Measurements from ENCODE around the gene TLE4. TPM values are rescaled to one million over a fixed set of nuclear protein-coding genes. Genes with fewer than 3 reads are reported as not detected.
A peak's percentile ranks its signal among the peaks of the same experiment; 100 is the strongest.

TLE4 gene
- total and polyA plus RNA-seq, 12 donors: 11.8 to 70.5 (median 42.9) TPM

DNA sequence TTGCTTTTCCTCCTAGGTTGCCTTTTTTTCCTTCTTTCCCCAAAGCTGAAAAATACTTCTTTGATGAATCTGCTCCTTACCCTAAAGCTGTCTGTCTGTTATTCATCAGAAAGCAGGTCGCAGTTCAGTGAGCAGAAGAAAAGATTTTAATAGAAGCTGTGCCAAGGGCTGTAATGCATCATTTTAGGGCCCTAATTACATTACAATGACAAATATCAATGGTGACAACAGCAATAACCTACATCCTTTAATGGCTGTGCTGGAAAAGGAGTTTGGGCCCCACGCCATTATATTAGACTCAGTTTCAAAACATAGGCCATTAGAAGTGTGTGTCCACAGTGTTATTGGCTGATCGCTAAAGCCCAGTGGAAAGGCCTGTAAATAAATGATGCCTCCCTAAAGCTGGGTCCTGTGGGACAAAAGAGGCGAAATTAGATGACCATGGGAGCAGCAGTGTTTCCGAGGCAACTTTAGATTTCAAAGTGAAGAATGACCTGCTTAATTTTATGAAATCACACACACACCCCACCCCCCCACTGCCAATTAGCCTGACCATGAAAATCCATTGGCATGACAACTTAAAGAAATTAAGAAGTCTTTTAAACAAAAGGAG lies 38.4 kb downstream of the TLE4 start:
- WGBS, 4 donors: 46 to 76% (median 60%) methylated on average over 5 of the region's 5 CpGs
- Histone ChIP-seq H3K4me3 (no peak overlapping the region), H3K27me3 (no peaks in the 10 kb centered on the region), H3K9me3 (replicated peaks in 1 of 3) (no peaks in the 10 kb centered on the region), H3K4me1 (replicated peaks in 1 of 2) (peaks cover 0 to 42% of the 10 kb centered on the region in 2 donors), H3K36me3 (replicated peaks in 1 of 2) (no peaks in the 10 kb centered on the region), H3K27ac (no peak overlapping the region)
- TF ChIP-seq, protein P1, sequence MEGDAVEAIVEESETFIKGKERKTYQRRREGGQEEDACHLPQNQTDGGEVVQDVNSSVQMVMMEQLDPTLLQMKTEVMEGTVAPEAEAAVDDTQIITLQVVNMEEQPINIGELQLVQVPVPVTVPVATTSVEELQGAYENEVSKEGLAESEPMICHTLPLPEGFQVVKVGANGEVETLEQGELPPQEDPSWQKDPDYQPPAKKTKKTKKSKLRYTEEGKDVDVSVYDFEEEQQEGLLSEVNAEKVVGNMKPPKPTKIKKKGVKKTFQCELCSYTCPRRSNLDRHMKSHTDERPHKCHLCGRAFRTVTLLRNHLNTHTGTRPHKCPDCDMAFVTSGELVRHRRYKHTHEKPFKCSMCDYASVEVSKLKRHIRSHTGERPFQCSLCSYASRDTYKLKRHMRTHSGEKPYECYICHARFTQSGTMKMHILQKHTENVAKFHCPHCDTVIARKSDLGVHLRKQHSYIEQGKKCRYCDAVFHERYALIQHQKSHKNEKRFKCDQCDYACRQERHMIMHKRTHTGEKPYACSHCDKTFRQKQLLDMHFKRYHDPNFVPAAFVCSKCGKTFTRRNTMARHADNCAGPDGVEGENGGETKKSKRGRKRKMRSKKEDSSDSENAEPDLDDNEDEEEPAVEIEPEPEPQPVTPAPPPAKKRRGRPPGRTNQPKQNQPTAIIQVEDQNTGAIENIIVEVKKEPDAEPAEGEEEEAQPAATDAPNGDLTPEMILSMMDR (IDR thresholded peaks at IDR 0.05): no peak
- no peak for TF ChIP-seq POLR2A (IDR thresholded peaks at IDR 0.05)
- no peak for DNase-seq
- intact Hi-C loops (cut with DNase I): no loop called here

DNA sequence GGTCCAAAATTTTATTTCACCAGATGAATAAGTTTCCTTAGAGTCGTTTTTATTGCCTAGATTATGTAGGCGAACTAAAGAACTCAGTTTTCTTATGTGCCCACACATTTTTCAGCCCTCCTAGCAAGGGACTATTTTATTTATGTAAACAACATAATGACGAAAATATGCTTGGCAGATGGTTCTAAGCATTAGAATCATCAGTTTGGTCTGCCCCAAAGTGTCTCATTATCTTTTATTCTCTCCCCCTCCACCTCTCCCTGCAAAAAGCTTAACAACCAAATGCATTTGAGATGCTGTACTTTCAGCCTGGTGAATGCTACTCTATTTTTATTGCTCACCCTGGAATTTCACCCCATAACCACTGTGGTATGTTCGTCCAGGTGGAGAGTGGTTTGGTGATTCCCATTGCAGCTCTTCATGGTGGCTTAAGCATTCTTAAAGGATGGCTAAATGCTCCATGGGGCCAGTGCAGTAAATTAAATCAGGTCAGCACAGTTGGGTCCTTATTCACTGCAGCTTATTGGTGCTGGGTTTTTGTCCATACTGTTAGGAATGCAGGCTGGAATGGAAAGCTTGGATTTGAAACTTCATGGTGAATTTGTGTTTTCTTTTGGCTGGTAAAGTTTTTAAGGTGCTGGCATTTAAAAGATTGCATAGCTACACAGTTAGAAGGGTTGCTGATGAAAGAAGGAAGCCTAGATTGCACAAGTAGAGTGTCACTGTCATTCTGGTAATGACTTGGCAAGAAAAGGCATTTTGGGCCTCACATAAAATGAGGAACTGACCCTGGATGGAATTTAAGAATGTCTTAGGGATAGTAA lies 39.2 kb downstream of the TLE4 start:
- intact Hi-C loops (cut with DNase I): no loop called here

DNA sequence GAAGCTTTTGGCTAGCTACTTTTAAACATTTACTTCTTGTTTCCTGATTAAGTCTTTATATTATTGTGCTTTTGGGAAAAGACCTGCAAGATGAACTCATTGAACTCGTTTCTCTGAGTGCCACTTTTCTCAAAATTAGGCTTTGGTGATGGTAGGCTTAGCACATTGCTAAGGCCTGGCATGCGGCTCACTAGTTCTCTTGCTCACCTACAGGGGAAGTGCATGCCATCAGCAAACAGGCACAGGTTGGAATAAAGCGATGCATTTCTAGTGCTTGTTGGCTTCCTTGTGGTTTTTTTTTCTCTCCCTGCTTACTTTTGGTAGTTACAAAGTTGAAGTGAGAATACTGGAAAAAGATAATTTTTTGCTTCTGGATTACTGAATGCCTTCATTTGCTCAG lies 41.4 kb downstream of the TLE4 start:
- intact Hi-C loops (cut with DNase I): no loop called here
- Histone ChIP-seq H3K27me3 (no peaks in the 10 kb centered on the region), H3K27ac (no peak overlapping the region), H3K36me3 (replicated peaks in 1 of 2) (no peaks in the 10 kb centered on the region), H3K4me1 (replicated peaks in 1 of 2) (peaks cover 19 to 59% of the 10 kb centered on the region in 2 donors), H3K4me3 (no peak overlapping the region), H3K9me3 (replicated peaks in 1 of 3) (no peaks in the 10 kb centered on the region)
- 92 to 99% (median 93%) methylated on average over 3 of the region's 3 CpGs for WGBS, 4 donors
- no peak for TF ChIP-seq POLR2A (IDR thresholded peaks at IDR 0.05)
- TF ChIP-seq, protein P1 (IDR thresholded peaks at IDR 0.05): no peak
- DNase-seq: no peak

More for the DNA sequence above, 39.2 kb downstream of the TLE4 start:
- DNase-seq: peak in 2 of 7 donors; percentile 20 to 28
- Histone ChIP-seq H3K27ac (peak overlapping the region in 1 of 5 donors; percentile 44), H3K27me3 (no peaks in the 10 kb centered on the region), H3K4me3 (no peak overlapping the region), H3K4me1 (replicated peaks in 1 of 2) (peaks cover 0 to 39% of the 10 kb centered on the region in 2 donors), H3K9me3 (replicated peaks in 1 of 3) (no peaks in the 10 kb centered on the region), H3K36me3 (replicated peaks in 1 of 2) (no peaks in the 10 kb centered on the region)
- WGBS, 4 donors: 76 to 81% (median 77%) methylated on average over 4 of the region's 4 CpGs
- TF ChIP-seq, protein P1 (IDR thresholded peaks at IDR 0.05): no peak
- TF ChIP-seq POLR2A (IDR thresholded peaks at IDR 0.05): no peak

DNA sequence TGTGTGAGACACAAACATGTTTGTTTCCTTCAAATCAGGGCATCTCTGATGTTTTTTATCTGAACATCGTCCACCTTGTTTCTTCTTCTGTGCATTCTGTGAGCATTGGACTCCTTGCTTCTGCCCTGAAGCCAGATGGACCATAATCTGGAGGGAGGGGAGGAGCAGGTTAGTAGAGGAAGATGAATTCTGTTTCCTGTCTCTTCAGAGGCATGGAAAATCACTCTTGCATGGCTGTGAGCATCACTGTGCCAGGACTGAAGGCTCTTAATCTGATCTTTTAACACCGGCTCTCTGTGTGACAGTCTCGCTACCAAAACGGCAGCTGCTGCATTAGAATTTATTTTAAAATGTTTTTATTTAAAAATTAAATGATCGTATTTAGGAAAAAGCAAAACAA lies 43.3 kb downstream of the TLE4 start:
- 90 to 98% (median 90%) methylated on average over 5 of the region's 5 CpGs for WGBS, 4 donors
- Histone ChIP-seq H3K4me1 (replicated peaks in 1 of 2) (peaks cover 19 to 55% of the 10 kb centered on the region in 2 donors), H3K27ac (no peak overlapping the region), H3K36me3 (replicated peaks in 1 of 2) (no peaks in the 10 kb centered on the region), H3K9me3 (replicated peaks in 1 of 3) (no peaks in the 10 kb centered on the region), H3K27me3 (no peaks in the 10 kb centered on the region), H3K4me3 (no peak overlapping the region)
- TF ChIP-seq POLR2A (IDR thresholded peaks at IDR 0.05): no peak
- TF ChIP-seq, protein P1 (IDR thresholded peaks at IDR 0.05): no peak
- no peak for DNase-seq
- intact Hi-C loops (cut with DNase I): no loop called here
